Neural progenitor cell (in vitro differentiated cells): Measurements from ENCODE around the gene KCTD11.

Experiments
- EZH2 ChIP-seq: fragments of 200-600 bp; sonication (generic); IDR thresholded peaks from 2 replicates; pipeline ENCODE4 v1.6.1; 2017; ENCODE audit warnings: antibody characterized with exemption, mild to moderate bottlenecking, moderate library complexity
- EZH2phosphoT487 ChIP-seq: fragments of 200-600 bp; sonication (generic); IDR thresholded peaks from 2 replicates; pipeline ENCODE4 v1.6.1; 2017; ENCODE audit warnings: antibody characterized with exemption
- TF ChIP-seq, protein P1 (sequence below): fragments of 200-600 bp; sonication (generic); IDR thresholded peaks from 2 replicates; pipeline ENCODE4 v1.5.1; 2017; ENCODE audit warnings: antibody characterized with exemption, mild to moderate bottlenecking

DNA sequence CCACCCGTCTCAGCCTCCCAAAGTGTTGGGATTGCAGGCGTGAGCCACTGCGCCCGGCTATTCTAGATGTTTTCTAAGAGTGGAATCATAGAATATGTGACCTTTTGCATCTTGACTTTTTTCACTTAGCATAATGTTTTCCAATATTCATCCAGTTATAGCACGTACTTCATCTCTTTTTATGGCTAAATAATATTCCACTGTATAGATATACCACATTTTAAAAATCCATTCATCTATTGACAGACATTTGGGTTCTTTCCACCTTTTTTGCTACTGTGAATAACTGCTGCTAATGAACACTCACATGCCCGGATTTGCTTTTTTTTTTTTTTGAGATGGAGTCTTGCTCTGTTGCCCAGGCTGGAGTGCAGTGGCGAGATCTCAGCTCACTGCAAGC, 47.8 kb upstream of the KCTD11 start:
- TF ChIP-seq, protein P1, sequence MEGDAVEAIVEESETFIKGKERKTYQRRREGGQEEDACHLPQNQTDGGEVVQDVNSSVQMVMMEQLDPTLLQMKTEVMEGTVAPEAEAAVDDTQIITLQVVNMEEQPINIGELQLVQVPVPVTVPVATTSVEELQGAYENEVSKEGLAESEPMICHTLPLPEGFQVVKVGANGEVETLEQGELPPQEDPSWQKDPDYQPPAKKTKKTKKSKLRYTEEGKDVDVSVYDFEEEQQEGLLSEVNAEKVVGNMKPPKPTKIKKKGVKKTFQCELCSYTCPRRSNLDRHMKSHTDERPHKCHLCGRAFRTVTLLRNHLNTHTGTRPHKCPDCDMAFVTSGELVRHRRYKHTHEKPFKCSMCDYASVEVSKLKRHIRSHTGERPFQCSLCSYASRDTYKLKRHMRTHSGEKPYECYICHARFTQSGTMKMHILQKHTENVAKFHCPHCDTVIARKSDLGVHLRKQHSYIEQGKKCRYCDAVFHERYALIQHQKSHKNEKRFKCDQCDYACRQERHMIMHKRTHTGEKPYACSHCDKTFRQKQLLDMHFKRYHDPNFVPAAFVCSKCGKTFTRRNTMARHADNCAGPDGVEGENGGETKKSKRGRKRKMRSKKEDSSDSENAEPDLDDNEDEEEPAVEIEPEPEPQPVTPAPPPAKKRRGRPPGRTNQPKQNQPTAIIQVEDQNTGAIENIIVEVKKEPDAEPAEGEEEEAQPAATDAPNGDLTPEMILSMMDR = no peak
- no peak for TF ChIP-seq EZH2
- TF ChIP-seq EZH2phosphoT487 = no peak
